ENCODE measurements around the gene ACOT7.

The ACOT7 gene

GRCh38 chr1:6239213-6239752, 154.3 kb downstream of the ACOT7 start:
- peaks cover 37% of the 10 kb centered on the region for H3K27me3 ChIP-seq (ENCODE audit: control insufficient read depth, insufficient read depth, low read length)
- H3K4me2 ChIP-seq (ENCODE audit: low read length) = no peak overlapping the region
- no peaks in the 10 kb centered on the region for H3K9me3 ChIP-seq (replicated peaks; ENCODE audit: low read length)
- peaks cover 17% of the 10 kb centered on the region for H3K4me1 ChIP-seq (ENCODE audit: control insufficient read depth, insufficient read depth, low read length)
- no peaks in the 10 kb centered on the region for H3K36me3 ChIP-seq (ENCODE audit: insufficient read depth, low read length)
- no peak overlapping the region for H3K4me3 ChIP-seq (ENCODE audit: low read length)
- H3K9ac ChIP-seq (ENCODE audit: low read depth, low read length) = no peak overlapping the region

GRCh38 chr1:6237093-6237492, 156.5 kb downstream of the ACOT7 start:
- H3K36me3 ChIP-seq (ENCODE audit: insufficient read depth, low read length) = peaks cover 15% of the 10 kb centered on the region
- H3K4me3 ChIP-seq (ENCODE audit: low read length) = no peak overlapping the region
- H3K9ac ChIP-seq (ENCODE audit: low read depth, low read length) = no peak overlapping the region
- peaks cover 20% of the 10 kb centered on the region for H3K27me3 ChIP-seq (ENCODE audit: control insufficient read depth, insufficient read depth, low read length)
- H3K4me2 ChIP-seq (ENCODE audit: low read length) = no peak overlapping the region
- H3K4me1 ChIP-seq (ENCODE audit: control insufficient read depth, insufficient read depth, low read length) = peaks cover 18% of the 10 kb centered on the region
- no peaks in the 10 kb centered on the region for H3K9me3 ChIP-seq (replicated peaks; ENCODE audit: low read length)

- H3K4me2 ChIP-seq (ENCODE audit: low read length) = peak overlapping the region; percentile 86
- H3K4me3 ChIP-seq (ENCODE audit: low read length) = peak overlapping the region; percentile 96
- H3K9ac ChIP-seq (ENCODE audit: low read depth, low read length) = peak overlapping the region; percentile 82
- no peaks in the 10 kb centered on the region for H3K9me3 ChIP-seq (replicated peaks; ENCODE audit: low read length)
- H3K4me1 ChIP-seq (ENCODE audit: control insufficient read depth, insufficient read depth, low read length) = peaks cover 13% of the 10 kb centered on the region
- H3K36me3 ChIP-seq (ENCODE audit: insufficient read depth, low read length) = peaks cover 25% of the 10 kb centered on the region
- H3K27me3 ChIP-seq (ENCODE audit: control insufficient read depth, insufficient read depth, low read length) = peaks cover 4% of the 10 kb centered on the region
Observed at GRCh38 chr1:6235296-6235677, 158.3 kb downstream of the ACOT7 start.

GRCh38 chr1:6234502-6235295, 158.9 kb downstream of the ACOT7 start:
- Histone ChIP-seq H3K27me3 (ENCODE audit: control insufficient read depth, insufficient read depth, low read length) (no peaks in the 10 kb centered on the region), H3K9me3 (replicated peaks; ENCODE audit: low read length) (no peaks in the 10 kb centered on the region), H3K4me2 (ENCODE audit: low read length) (peak overlapping the region; percentile 86), H3K4me1 (ENCODE audit: control insufficient read depth, insufficient read depth, low read length) (peaks cover 13% of the 10 kb centered on the region), H3K36me3 (ENCODE audit: insufficient read depth, low read length) (peaks cover 25% of the 10 kb centered on the region), H3K4me3 (ENCODE audit: low read length) (peak overlapping the region; percentile 96), H3K9ac (ENCODE audit: low read depth, low read length) (peak overlapping the region; percentile 82)

GRCh38 chr1:6233376-6233775, 160.2 kb downstream of the ACOT7 start:
- no peak overlapping the region for H3K4me2 ChIP-seq (ENCODE audit: low read length)
- H3K36me3 ChIP-seq (ENCODE audit: insufficient read depth, low read length) = peaks cover 32% of the 10 kb centered on the region

GRCh38 chr1:6225651-6226050, 167.9 kb downstream of the ACOT7 start:
- H3K36me3 ChIP-seq (ENCODE audit: insufficient read depth, low read length) = peaks cover 35% of the 10 kb centered on the region
- H3K4me3 ChIP-seq (ENCODE audit: low read length) = no peak overlapping the region
- peaks cover 4% of the 10 kb centered on the region for H3K4me1 ChIP-seq (ENCODE audit: control insufficient read depth, insufficient read depth, low read length)
- no peak overlapping the region for H3K9ac ChIP-seq (ENCODE audit: low read depth, low read length)
- H3K4me2 ChIP-seq (ENCODE audit: low read length) = no peak overlapping the region
- no peaks in the 10 kb centered on the region for H3K27me3 ChIP-seq (ENCODE audit: control insufficient read depth, insufficient read depth, low read length)
- no peaks in the 10 kb centered on the region for H3K9me3 ChIP-seq (replicated peaks; ENCODE audit: low read length)

More at GRCh38 chr1:6233376-6233775, 160.2 kb downstream of the ACOT7 start:
- Histone ChIP-seq H3K27me3 (ENCODE audit: control insufficient read depth, insufficient read depth, low read length) (no peaks in the 10 kb centered on the region), H3K9ac (ENCODE audit: low read depth, low read length) (no peak overlapping the region), H3K4me3 (ENCODE audit: low read length) (no peak overlapping the region), H3K9me3 (replicated peaks; ENCODE audit: low read length) (no peaks in the 10 kb centered on the region), H3K4me1 (ENCODE audit: control insufficient read depth, insufficient read depth, low read length) (peaks cover 13% of the 10 kb centered on the region)

- Histone ChIP-seq H3K4me1 (ENCODE audit: control insufficient read depth, insufficient read depth, low read length) (peaks cover 4% of the 10 kb centered on the region), H3K4me2 (ENCODE audit: low read length) (no peak overlapping the region), H3K9me3 (replicated peaks; ENCODE audit: low read length) (no peaks in the 10 kb centered on the region), H3K9ac (ENCODE audit: low read depth, low read length) (no peak overlapping the region), H3K27me3 (ENCODE audit: control insufficient read depth, insufficient read depth, low read length) (no peaks in the 10 kb centered on the region), H3K36me3 (ENCODE audit: insufficient read depth, low read length) (peaks cover 37% of the 10 kb centered on the region), H3K4me3 (ENCODE audit: low read length) (no peak overlapping the region)
Observed at GRCh38 chr1:6224718-6225117, 168.8 kb downstream of the ACOT7 start.

GRCh38 chr1:6223617-6224016, 169.9 kb downstream of the ACOT7 start:
- no peaks in the 10 kb centered on the region for H3K9me3 ChIP-seq (replicated peaks; ENCODE audit: low read length)
- H3K4me3 ChIP-seq (ENCODE audit: low read length) = no peak overlapping the region
- H3K36me3 ChIP-seq (ENCODE audit: insufficient read depth, low read length) = peaks cover 33% of the 10 kb centered on the region
- no peaks in the 10 kb centered on the region for H3K27me3 ChIP-seq (ENCODE audit: control insufficient read depth, insufficient read depth, low read length)
- H3K4me1 ChIP-seq (ENCODE audit: control insufficient read depth, insufficient read depth, low read length) = peaks cover 4% of the 10 kb centered on the region
- no peak overlapping the region for H3K4me2 ChIP-seq (ENCODE audit: low read length)
- no peak overlapping the region for H3K9ac ChIP-seq (ENCODE audit: low read depth, low read length)

- Histone ChIP-seq H3K9ac (ENCODE audit: low read depth, low read length) (no peak overlapping the region), H3K4me2 (ENCODE audit: low read length) (no peak overlapping the region), H3K27me3 (ENCODE audit: control insufficient read depth, insufficient read depth, low read length) (no peaks in the 10 kb centered on the region), H3K9me3 (replicated peaks; ENCODE audit: low read length) (no peaks in the 10 kb centered on the region), H3K4me3 (ENCODE audit: low read length) (no peak overlapping the region), H3K4me1 (ENCODE audit: control insufficient read depth, insufficient read depth, low read length) (peaks cover 4% of the 10 kb centered on the region), H3K36me3 (ENCODE audit: insufficient read depth, low read length) (peaks cover 30% of the 10 kb centered on the region)
Observed at GRCh38 chr1:6222636-6223035, 170.9 kb downstream of the ACOT7 start.

- Histone ChIP-seq H3K4me1 (ENCODE audit: control insufficient read depth, insufficient read depth, low read length) (peaks cover 4% of the 10 kb centered on the region), H3K27me3 (ENCODE audit: control insufficient read depth, insufficient read depth, low read length) (no peaks in the 10 kb centered on the region), H3K4me2 (ENCODE audit: low read length) (no peak overlapping the region), H3K9me3 (replicated peaks; ENCODE audit: low read length) (no peaks in the 10 kb centered on the region), H3K9ac (ENCODE audit: low read depth, low read length) (no peak overlapping the region), H3K4me3 (ENCODE audit: low read length) (no peak overlapping the region), H3K36me3 (ENCODE audit: insufficient read depth, low read length) (peaks cover 27% of the 10 kb centered on the region)
Observed at GRCh38 chr1:6221210-6221784, 172.3 kb downstream of the ACOT7 start.

GRCh38 chr1:6220236-6220635, 173.3 kb downstream of the ACOT7 start:
- no peak overlapping the region for H3K4me3 ChIP-seq (ENCODE audit: low read length)
- H3K4me1 ChIP-seq (ENCODE audit: control insufficient read depth, insufficient read depth, low read length) = peaks cover 4% of the 10 kb centered on the region
- no peak overlapping the region for H3K9ac ChIP-seq (ENCODE audit: low read depth, low read length)
- H3K27me3 ChIP-seq (ENCODE audit: control insufficient read depth, insufficient read depth, low read length) = no peaks in the 10 kb centered on the region
- no peak overlapping the region for H3K4me2 ChIP-seq (ENCODE audit: low read length)
- H3K36me3 ChIP-seq (ENCODE audit: insufficient read depth, low read length) = peaks cover 27% of the 10 kb centered on the region
- H3K9me3 ChIP-seq (replicated peaks; ENCODE audit: low read length) = no peaks in the 10 kb centered on the region

Data from skeletal muscle satellite cell (primary cell).